LNCaP clone FGC (cell line): ENCODE results near the gene ARMH4.

ENCODE experiments used
- DNase-seq: peaks from one replicate; pipeline ENCODE4 v3.0.0-alpha.2; 2011; ENCODE audit warnings: low read depth
- H3K4me3 ChIP-seq: 2 replicates; pipeline ENCODE4 v1.5.1; 2011; ENCODE audit warnings: mild to moderate bottlenecking, low read depth, low read length, control low read depth
- TF ChIP-seq, protein P1 (sequence below): IDR thresholded peaks from 2 replicates; pipeline ENCODE4 v1.5.1; 2012; ENCODE audit warnings: mild to moderate bottlenecking; ENCODE audit not compliant: control insufficient read depth, insufficient read depth; ENCODE audit errors: extremely low read depth

Gene ARMH4

DNA sequence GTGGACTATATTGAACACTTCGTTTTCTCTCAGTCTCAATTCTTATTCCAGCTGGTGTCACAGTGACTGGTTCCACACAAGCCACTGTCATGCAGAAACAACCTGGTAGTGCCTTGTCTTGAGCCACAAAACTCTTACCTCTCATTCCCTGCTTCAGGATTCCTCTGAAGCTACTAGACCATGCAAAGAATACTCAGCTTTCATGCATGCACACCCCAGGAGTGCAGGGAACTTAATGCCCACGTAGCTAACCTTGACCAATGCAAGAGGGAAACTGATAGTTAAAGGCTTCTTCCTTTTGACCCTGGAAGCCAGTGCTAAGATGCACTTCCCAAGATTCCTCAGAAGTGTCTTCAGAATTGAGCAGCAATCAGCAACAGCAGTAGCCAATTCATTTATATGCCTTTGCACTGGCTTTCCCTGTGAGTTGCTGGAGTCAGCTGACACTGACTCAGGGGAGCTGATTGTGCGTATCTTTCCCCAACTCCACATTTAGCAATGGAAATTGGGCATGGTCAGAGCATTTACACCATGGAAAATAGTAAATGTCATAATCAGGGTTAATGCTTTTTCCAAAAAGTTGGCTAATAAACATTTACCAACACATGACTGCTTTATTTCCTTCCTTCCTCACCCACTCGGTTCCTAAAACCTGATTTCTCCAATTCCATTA lies 172.5 kb downstream of the ARMH4 start:
- no peak for DNase-seq
- TF ChIP-seq, protein P1, sequence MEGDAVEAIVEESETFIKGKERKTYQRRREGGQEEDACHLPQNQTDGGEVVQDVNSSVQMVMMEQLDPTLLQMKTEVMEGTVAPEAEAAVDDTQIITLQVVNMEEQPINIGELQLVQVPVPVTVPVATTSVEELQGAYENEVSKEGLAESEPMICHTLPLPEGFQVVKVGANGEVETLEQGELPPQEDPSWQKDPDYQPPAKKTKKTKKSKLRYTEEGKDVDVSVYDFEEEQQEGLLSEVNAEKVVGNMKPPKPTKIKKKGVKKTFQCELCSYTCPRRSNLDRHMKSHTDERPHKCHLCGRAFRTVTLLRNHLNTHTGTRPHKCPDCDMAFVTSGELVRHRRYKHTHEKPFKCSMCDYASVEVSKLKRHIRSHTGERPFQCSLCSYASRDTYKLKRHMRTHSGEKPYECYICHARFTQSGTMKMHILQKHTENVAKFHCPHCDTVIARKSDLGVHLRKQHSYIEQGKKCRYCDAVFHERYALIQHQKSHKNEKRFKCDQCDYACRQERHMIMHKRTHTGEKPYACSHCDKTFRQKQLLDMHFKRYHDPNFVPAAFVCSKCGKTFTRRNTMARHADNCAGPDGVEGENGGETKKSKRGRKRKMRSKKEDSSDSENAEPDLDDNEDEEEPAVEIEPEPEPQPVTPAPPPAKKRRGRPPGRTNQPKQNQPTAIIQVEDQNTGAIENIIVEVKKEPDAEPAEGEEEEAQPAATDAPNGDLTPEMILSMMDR: no peak
- H3K4me3 ChIP-seq: no peak overlapping the region

GRCh38 chr14:57976701-57977100 lies 175.3 kb downstream of the ARMH4 start:
- no peak overlapping the region for H3K4me3 ChIP-seq
- TF ChIP-seq, protein P1: no peak
- no peak for DNase-seq

GRCh38 chr14:57974896-57975295 lies 177.1 kb downstream of the ARMH4 start:
- no peak for DNase-seq
- TF ChIP-seq, protein P1: no peak
- no peak overlapping the region for H3K4me3 ChIP-seq

DNA sequence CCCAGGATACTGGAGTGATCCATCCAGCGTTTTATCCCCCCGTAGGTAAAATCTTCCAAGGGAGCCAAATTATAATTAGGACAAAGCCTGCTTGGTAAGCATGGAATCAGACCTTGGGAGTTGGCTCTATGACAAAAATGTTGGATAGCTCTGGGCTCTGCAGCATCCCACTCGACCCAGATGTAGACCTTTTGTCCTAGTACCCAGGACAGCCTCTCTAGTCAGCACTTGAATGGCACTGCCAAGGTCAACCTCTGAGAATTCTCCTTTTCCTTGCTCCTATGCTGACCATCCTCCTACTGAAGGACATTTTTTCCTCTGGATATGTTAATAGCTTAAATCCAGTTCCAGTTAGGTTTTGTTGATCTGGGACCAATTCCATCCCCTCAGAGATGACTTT lies 181.4 kb downstream of the ARMH4 start:
- TF ChIP-seq, protein P1: no peak
- H3K4me3 ChIP-seq: no peak overlapping the region
- DNase-seq: no peak

DNA sequence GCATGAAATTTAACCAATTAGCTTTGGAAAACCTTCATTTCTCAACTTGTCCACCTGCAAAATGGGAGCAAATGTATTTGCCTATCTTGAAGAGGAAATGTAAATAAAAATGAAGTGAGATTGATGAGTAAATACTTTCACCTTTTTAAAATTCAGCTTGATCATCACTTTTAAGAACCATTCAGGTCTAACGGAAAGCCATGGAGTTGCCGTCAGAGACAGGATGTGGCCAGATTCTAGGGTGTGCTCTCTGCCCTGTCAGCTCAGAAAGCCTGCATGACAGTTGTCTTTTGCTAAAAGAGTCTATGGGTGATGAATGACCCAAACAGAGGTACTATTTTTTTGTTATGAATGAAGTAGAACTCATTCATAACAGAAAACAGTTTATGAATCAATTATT lies 181.8 kb downstream of the ARMH4 start:
- DNase-seq: no peak

DNA sequence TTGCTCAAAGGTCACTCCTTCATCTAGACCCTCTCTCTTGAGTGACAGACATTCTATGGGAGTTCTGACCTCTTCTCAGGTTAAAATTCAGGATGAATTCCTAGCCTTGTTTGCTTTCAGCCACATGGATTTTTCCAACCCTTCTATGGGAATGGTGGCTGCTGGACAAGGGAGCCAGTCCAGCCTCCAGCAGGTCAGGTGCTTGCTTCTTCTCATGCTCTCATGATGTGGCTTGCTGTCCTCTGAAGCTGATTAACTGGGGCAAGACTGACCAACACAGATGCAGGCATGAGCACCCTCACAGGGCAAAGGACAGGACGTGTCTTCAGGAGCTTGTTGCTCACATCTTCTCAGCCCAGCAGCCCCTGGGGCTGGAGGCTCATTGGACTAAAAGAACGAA lies 188.9 kb downstream of the ARMH4 start:
- DNase-seq: no peak
- H3K4me3 ChIP-seq: no peak overlapping the region
- TF ChIP-seq, protein P1: no peak

More for the DNA sequence above, 181.8 kb downstream of the ARMH4 start:
- TF ChIP-seq, protein P1: no peak
- H3K4me3 ChIP-seq: no peak overlapping the region
